HG02588 (cell line): Measurements from ENCODE around the gene ICAM4.

Experiments
- ATAC-seq: cut with Tn5 transposase; IDR thresholded peaks from one replicate; pipeline ENCODE4 v1.9.1; 2021; ENCODE audit warnings: mild to moderate bottlenecking, moderate library complexity; ENCODE audit not compliant: unreplicated experiment

The ICAM4 gene

GRCh38 chr19:10317045-10317856 lies 30.5 kb downstream of the ICAM4 start:
- no peak for ATAC-seq

GRCh38 chr19:10317857-10318462 lies 31.2 kb downstream of the ICAM4 start:
- no peak for ATAC-seq

DNA sequence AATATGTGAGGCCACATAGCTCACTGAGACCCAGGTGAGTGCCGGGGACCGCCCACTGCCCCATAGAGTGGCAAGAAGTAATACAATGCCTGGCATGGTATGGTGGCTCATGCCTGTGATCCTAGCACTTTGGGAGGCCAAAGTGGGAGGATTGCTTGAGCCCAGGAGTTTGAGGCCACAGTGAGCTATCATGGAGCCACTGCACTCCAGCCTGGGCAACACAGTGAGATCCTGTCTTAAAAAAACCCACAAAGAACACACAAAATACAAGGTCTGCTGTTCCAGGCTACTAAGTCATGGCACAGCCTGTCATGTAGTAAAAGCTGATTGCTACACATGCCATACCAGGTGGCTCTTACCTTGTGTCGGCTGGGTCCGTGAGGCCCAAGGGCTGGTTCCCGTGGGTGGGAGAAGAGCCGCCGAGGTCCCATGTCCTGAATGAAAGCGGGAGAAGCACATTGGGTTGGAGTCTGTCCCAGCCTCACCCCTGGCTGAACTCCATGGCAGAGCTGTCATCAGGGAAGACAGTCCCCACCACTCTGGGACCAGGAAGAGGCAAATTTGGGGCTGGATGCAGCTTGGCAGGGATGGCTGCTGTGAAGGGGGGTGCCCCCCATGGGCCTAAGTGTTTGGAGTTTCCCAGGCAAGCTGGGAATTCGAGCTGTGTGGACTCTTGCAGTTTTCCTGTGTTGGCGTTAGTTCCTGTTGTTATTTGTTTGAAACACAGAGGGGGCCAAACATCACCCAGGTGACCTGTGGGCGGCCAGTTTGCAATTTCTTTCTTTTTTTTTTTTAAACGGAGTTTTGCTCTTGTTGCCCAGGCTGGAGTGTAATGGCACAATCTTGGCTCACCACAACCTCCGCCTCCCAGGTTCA lies 32.3 kb downstream of the ICAM4 start:
- ATAC-seq = no peak

DNA sequence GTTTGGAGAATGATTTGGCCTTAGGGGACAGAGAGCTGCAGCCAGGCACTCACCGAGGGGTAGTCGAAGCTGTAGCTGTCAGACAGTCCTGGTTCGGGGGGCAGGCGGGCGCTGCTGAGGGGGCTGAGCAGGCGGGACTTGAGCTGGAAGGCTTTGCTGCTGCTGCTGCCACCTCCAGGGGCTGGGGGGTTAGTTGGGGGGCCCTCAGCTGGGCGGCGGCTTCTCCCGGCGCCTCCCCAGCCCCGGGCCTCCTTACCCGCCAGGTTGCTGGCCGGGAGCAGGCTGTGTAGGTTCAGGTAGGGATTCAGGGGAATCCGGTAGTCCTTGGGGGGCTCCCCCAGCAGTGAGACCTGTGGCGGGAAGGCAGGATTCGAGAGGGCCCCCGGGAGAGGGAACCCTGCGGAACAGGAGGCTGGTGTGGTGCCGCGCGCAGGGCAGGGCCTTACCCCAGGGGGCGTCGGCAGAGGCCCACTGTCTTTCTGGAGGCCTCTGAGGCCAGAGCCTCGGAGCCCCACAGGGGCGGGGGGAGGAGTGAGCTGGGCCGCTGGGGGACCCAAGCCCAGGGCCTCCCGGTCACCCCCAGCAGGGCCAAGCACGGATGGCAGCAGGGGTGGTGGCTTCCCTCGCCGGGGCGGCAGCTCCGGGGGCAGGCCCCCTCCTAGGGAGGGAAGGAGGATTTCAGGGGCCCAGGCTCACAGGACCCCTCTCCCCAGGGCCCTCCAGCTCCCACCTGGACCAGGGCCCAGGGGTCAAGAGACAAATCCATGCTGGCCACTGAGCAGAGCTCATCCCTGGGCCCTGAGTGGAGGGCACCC lies 34.1 kb downstream of the ICAM4 start:
- ATAC-seq = no peak

- no peak for ATAC-seq
These were observed 34.7 kb downstream of the ICAM4 start for GRCh38 chr19:10321417-10321797.

DNA sequence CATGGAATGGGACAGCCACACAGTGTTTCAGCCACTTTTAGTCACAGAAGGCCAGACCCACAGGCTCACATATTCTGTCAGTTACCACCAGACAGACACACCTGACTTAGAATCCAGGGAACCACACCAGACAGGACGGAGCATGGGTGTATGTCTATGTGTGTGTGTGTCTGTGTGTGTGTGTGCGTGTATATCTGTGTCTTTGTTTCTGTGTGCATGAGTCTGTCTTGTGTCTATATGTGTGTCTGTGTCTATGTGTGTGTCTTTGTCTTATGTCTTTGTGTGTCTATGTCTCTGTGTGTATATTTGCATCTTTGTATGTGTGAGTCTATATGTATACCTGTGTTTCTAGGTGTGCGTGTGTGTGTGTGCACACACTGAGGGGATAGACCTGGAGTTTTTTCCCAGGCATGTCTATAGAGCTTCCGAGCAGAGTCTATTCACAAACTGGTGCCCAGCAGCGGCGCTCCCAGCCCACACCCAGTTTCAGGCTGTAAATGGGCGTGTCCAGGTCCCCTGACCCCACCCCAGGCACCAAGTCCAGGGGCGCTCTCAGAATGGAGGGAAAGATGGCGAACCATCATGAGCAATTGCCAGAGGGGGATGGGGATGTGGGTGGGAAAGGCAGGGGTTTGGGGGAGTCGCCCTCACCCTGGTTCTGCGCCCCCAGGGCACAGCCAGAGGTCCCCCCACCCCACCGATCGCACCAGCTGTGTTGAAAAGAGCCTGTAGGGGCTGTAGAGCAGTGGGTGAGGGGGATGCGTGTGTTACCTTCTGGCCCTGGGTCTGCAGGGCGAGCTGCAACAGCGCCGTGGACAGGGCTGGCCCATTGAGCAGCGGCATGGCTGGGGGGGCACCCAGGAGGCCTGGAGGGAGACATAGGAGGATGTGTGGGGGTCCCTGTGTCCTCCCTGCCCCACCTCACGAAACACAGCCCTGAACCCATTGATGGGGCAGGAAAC lies 35.4 kb downstream of the ICAM4 start:
- no peak for ATAC-seq

GRCh38 chr19:10325732-10326131 lies 39.0 kb downstream of the ICAM4 start:
- ATAC-seq = no peak

- ATAC-seq = no peak
These were observed 41.0 kb downstream of the ICAM4 start for GRCh38 chr19:10327793-10328192.

DNA sequence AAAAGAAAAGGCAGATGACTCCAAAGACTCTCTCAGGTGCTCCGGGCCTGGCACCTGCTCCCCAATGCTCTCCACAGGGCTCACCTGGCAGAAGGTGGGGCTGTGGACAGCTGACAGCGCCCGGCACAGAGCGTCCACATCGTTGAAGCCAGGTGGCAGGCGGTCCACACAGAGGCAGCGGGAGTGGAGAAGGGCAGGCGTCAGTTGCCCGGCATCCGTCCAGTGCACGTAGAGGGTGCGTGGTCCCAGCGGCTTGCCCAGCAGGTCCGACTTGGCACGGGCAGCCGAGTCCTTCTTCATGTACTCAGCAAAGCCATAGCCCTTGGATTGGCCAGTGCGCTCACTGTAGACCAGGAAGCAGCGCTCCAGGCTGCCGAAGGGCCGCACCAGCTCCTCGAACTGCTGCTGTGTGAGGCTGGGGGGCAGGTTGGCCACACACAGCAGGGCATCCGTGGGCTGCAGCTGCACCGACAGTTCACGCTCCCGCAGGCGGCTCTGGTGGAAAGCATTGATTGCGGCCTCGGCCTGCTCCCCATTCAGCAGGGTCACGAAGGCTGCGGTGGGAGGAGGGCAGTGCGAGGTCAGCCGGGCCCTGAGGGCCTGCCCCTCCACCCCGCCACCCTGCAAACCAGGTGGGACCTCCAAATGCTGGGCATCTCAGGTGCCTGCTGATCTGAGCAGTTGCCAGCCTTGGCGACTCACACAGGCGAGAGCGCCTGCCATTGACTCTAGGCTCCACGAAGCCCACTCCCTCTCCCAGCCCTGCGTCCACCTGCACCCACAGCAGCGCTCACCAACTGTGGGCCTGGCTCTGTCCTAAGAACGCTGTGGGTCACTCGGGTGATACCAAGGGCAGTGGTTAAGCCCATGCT lies 42.0 kb downstream of the ICAM4 start:
- ATAC-seq = no peak

DNA sequence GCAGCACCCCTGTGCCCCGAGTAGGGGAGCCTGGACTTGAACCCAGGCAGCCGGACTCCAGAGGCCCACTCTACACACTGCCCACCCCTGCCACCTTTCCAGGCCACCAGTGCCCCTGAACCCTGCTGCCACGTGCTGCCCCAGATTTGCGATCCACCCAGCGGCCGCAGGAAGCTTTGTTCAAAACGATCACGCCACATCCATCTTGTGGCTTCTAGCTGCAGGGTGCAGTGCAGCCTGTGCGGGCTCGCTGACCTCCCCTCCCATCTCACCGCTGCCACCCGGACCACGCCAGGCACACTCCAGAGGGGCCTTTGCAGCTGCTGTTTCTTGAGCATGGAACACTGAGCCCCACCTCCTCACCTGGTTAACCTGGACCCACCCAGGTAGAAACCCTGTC lies 42.8 kb downstream of the ICAM4 start:
- ATAC-seq = no peak

DNA sequence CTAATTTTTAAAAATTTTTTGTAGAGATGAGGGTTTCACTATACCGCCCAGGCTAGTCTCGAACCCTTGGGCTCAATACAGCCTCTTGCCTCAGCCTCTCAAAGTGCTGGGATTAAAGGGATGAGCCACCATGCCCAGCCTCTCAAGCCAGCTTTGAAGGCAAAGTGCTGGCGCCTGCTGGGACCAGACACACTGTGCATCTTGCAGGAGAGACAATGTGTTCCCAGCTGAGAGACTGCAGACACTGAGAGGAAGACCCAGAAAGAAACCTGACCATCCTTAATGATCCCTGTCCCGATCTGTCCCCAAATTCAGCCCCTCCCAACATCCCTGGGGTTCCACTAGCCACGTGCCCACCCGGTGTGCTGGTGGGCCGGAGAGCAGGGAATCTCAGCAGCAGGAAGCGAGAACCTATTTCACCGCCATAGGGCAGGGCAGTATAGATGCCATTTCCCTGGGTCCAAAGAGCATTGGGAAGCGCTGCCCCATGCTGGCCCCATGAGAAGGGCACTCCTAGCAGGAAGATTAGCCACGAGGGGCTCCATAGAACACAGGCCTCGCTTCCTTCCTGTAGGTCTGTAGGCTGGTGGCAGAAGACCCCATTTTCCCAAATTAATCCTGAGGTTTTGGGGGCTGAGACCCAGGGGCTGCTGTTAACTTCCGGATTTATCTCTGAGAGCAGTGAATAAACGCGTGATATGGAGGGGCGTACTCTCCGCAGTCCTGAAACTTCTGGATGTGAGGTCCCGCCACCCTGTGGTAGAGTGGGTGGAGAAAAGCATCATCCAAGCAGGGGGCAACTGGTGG lies 45.6 kb downstream of the ICAM4 start:
- ATAC-seq = no peak

- ATAC-seq = peak; percentile 85
These were observed 46.4 kb downstream of the ICAM4 start, which contains the start of gene RAVER1 for GRCh38 chr19:10332965-10333757. RAVER1 (minus strand) TSS chr19:10333529; CDS start chr19:10333507, 22 bp downstream.

DNA sequence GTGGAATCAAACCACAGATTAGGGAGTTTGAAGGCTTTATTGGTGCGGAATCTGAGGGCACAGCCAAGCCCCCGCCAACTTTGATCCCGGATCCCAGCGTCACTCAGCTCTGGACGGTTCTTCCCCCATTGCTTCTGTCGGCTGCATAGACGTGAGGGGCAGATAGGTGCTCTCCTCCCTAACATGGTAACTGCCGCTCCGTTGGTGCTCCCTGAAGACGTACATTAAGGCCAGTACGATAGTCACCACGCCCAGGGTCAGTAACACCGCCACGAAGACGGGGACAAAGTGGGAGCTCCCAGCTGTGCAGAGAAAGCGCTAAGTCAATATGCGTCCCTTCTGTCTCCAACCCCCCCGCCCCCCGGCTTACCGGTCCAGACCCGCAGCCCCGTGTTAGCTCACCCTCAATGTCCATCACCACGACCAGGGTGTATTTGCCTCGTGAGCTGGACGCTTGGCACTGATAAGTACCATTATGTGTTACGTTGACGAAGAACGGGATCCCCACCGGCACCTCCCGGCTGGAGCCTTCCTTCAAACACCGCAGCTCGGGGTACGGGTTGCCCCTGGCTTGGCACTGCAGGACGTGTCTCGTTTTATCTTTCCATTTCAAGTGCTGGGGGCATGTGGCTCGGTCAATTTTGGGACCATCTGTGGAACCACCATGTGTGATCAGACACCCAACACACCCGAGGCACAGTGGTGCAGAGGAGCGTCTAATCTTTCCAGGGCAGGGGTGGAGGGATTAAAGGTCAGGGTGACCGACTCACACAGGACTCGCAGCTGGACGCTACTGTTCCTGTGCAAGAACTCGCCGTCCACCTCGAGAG lies 47.2 kb downstream of the ICAM4 start:
- ATAC-seq = peak; percentile 3

GRCh38 chr19:10334588-10335351 lies 48.0 kb downstream of the ICAM4 start:
- no peak for ATAC-seq

DNA sequence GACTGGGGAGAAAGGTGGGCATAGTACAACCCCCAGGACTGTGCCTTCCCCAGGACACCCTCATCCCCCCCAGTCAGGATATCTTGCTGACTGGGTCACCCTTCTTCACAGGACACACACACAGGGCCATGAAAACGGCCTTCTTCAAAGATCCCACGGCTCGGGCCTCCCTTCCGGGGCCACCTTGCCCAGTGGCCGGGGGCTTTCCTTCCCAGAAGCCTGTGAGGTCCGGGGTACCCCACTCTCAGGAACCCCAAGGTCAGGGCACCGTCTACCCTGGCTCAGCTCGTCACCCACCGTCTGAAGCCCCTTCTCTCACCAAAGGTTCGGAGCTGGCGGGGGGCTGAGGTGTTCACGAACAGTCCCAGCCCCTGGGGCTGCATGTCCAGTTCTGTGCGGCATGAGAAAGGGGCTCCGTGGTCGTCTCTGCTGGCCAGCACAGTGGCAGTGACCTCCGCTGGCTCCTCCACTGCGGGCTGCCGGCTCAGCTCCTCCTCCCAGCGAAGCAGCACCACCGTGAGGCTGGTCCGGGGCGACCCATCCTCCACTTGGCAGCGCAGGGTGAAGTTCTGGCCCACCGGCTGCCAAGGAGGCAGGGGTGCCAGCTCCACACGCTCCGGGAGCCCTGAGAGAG lies 48.7 kb downstream of the ICAM4 start:
- ATAC-seq = no peak
